HEK293 (cell line): ENCODE results near the gene PMEL.

Source experiments
- CTCF ChIP-seq: fragments of 450-650 bp; formaldehyde crosslinking; IDR thresholded peaks from 2 replicates; pipeline ENCODE4 v1.5.1; 2016; ENCODE audit warnings: missing biosample characterization, missing genetic modification characterization
- GLIS1 ChIP-seq: fragments of 450-650 bp; formaldehyde crosslinking; IDR thresholded peaks from 2 replicates; pipeline ENCODE4 v1.5.1; 2016; ENCODE audit warnings: missing biosample characterization, missing genetic modification characterization
- KLF9 ChIP-seq: fragments of 450-650 bp; formaldehyde crosslinking; IDR thresholded peaks from 2 replicates; pipeline ENCODE4 v1.5.1; 2016; ENCODE audit warnings: missing biosample characterization, missing genetic modification characterization, low read depth
- MYNN ChIP-seq: fragments of 450-650 bp; formaldehyde crosslinking; IDR thresholded peaks from 2 replicates; pipeline ENCODE4 v1.5.1; 2016; ENCODE audit warnings: missing biosample characterization, missing genetic modification characterization, borderline replicate concordance
- YY1 ChIP-seq: fragments of 450-650 bp; formaldehyde crosslinking; IDR thresholded peaks from 2 replicates; pipeline ENCODE4 v1.5.1; 2018; ENCODE audit warnings: missing biosample characterization, missing genetic modification characterization
- ZBTB20 ChIP-seq: fragments of 450-650 bp; formaldehyde crosslinking; IDR thresholded peaks from 2 replicates; pipeline ENCODE4 v1.5.1; 2016; ENCODE audit warnings: missing biosample characterization, missing genetic modification characterization
- ZBTB8A ChIP-seq: fragments of 450-650 bp; formaldehyde crosslinking; IDR thresholded peaks from 2 replicates; pipeline ENCODE4 v1.5.1; 2016; ENCODE audit warnings: missing biosample characterization, missing genetic modification characterization
- ZFHX2 ChIP-seq: fragments of 450-650 bp; formaldehyde crosslinking; conservative IDR thresholded peaks from 2 replicates; pipeline ENCODE4 v1.5.1; 2016; ENCODE audit warnings: missing biosample characterization, missing genetic modification characterization
- ZFP37 ChIP-seq: fragments of 450-650 bp; formaldehyde crosslinking; IDR thresholded peaks from 2 replicates; pipeline ENCODE4 v1.5.1; 2016; ENCODE audit warnings: missing biosample characterization, missing genetic modification characterization
- ZNF18 ChIP-seq: fragments of 450-650 bp; formaldehyde crosslinking; IDR thresholded peaks from 2 replicates; pipeline ENCODE4 v1.5.1; 2016; ENCODE audit warnings: missing biosample characterization, missing genetic modification characterization
- ZNF19 ChIP-seq: fragments of 450-650 bp; formaldehyde crosslinking; IDR thresholded peaks from 2 replicates; pipeline ENCODE4; 2016; ENCODE audit warnings: missing biosample characterization, missing genetic modification characterization, low read depth
- ZNF280C ChIP-seq: fragments of 450-650 bp; formaldehyde crosslinking; IDR thresholded peaks from 2 replicates; pipeline ENCODE4 v1.5.1; 2016; ENCODE audit warnings: missing biosample characterization, missing genetic modification characterization
- ZNF571 ChIP-seq: fragments of 450-650 bp; formaldehyde crosslinking; IDR thresholded peaks from 2 replicates; pipeline ENCODE4 v1.5.0; 2017; ENCODE audit warnings: missing biosample characterization, missing genetic modification characterization
- ZNF624 ChIP-seq: fragments of 450-650 bp; formaldehyde crosslinking; IDR thresholded peaks from 2 replicates; pipeline ENCODE4 v1.5.1; 2017; ENCODE audit warnings: missing biosample characterization, missing genetic modification characterization
- ZNF777 ChIP-seq: fragments of 450-650 bp; formaldehyde crosslinking; IDR thresholded peaks from 2 replicates; pipeline ENCODE4 v1.5.1; 2017; ENCODE audit warnings: missing biosample characterization, missing genetic modification characterization, borderline replicate concordance
- ZSCAN30 ChIP-seq: fragments of 450-650 bp; IDR thresholded peaks from 2 replicates; pipeline ENCODE4 v1.5.1; 2018; ENCODE audit warnings: missing biosample characterization, mild to moderate bottlenecking, missing genetic modification characterization, moderate library complexity
- TF ChIP-seq, protein P1 (sequence below): fragments of 450-650 bp; formaldehyde crosslinking; IDR thresholded peaks from 2 replicates; pipeline ENCODE4 v1.5.1; 2016; ENCODE audit warnings: missing biosample characterization, missing genetic modification characterization
- TF ChIP-seq, protein P2 (sequence below): fragments of 450-650 bp; formaldehyde crosslinking; IDR thresholded peaks from 2 replicates; pipeline ENCODE4 v1.5.1; 2016; ENCODE audit warnings: missing biosample characterization, missing genetic modification characterization
- TF ChIP-seq, protein P3 (sequence below): fragments of 450-650 bp; formaldehyde crosslinking; optimal IDR thresholded peaks from 2 replicates; pipeline ENCODE3; 2016; ENCODE audit warnings: missing biosample characterization, mild to moderate bottlenecking, missing genetic modification characterization
- TF ChIP-seq, protein P4 (sequence below): fragments of 450-650 bp; formaldehyde crosslinking; IDR thresholded peaks from 2 replicates; pipeline ENCODE4 v1.5.1; 2016; ENCODE audit warnings: missing biosample characterization, missing genetic modification characterization, borderline replicate concordance

Gene PMEL

GRCh38 chr12:55940065-55940732 is 25.6 kb downstream of the PMEL start (continued):
- TF ChIP-seq, protein P1, sequence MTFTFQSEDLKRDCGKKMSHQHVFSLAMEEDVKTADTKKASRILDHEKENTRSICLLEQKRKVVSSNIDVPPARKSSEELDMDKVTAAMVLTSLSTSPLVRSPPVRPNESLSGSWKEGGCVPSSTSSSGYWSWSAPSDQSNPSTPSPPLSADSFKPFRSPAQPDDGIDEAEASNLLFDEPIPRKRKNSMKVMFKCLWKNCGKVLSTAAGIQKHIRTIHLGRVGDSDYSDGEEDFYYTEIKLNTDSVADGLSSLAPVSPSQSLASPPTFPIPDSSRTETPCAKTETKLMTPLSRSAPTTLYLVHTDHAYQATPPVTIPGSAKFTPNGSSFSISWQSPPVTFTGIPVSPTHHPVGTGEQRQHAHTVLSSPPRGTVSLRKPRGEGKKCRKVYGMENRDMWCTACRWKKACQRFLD (tag by site-specific recombination), result no peak
- TF ChIP-seq, protein P2, sequence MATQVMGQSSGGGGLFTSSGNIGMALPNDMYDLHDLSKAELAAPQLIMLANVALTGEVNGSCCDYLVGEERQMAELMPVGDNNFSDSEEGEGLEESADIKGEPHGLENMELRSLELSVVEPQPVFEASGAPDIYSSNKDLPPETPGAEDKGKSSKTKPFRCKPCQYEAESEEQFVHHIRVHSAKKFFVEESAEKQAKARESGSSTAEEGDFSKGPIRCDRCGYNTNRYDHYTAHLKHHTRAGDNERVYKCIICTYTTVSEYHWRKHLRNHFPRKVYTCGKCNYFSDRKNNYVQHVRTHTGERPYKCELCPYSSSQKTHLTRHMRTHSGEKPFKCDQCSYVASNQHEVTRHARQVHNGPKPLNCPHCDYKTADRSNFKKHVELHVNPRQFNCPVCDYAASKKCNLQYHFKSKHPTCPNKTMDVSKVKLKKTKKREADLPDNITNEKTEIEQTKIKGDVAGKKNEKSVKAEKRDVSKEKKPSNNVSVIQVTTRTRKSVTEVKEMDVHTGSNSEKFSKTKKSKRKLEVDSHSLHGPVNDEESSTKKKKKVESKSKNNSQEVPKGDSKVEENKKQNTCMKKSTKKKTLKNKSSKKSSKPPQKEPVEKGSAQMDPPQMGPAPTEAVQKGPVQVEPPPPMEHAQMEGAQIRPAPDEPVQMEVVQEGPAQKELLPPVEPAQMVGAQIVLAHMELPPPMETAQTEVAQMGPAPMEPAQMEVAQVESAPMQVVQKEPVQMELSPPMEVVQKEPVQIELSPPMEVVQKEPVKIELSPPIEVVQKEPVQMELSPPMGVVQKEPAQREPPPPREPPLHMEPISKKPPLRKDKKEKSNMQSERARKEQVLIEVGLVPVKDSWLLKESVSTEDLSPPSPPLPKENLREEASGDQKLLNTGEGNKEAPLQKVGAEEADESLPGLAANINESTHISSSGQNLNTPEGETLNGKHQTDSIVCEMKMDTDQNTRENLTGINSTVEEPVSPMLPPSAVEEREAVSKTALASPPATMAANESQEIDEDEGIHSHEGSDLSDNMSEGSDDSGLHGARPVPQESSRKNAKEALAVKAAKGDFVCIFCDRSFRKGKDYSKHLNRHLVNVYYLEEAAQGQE (tag by site-specific recombination), result no peak
- TF ChIP-seq GLIS1 (no peak), YY1 (tag by site-specific recombination) (no peak), ZNF18 (tag by site-specific recombination) (no peak), KLF9 (tag by site-specific recombination) (peak; percentile 87), ZFP37 (tag by site-specific recombination) (peak; percentile 91), ZSCAN30 (peak; percentile 71; the same call in 1 of the 2 replicates), CTCF (peak; percentile 91), ZNF777 (no peak), ZNF571 (tag by site-specific recombination) (no peak), ZNF624 (tag by site-specific recombination) (no peak), MYNN (no peak), ZNF280C (tag by site-specific recombination) (no peak), ZNF19 (tag by site-specific recombination) (no peak), ZBTB8A (tag by site-specific recombination) (peak; percentile 39; the same call in 1 of the 2 replicates), ZFHX2 (peak; percentile 69), ZBTB20 (tag by site-specific recombination) (no peak)
- TF ChIP-seq, protein P3, sequence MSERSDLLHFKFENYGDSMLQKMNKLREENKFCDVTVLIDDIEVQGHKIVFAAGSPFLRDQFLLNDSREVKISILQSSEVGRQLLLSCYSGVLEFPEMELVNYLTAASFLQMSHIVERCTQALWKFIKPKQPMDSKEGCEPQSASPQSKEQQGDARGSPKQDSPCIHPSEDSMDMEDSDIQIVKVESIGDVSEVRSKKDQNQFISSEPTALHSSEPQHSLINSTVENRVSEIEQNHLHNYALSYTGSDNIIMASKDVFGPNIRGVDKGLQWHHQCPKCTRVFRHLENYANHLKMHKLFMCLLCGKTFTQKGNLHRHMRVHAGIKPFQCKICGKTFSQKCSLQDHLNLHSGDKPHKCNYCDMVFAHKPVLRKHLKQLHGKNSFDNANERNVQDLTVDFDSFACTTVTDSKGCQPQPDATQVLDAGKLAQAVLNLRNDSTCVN (tag by site-specific recombination), result no peak
- TF ChIP-seq, protein P4, sequence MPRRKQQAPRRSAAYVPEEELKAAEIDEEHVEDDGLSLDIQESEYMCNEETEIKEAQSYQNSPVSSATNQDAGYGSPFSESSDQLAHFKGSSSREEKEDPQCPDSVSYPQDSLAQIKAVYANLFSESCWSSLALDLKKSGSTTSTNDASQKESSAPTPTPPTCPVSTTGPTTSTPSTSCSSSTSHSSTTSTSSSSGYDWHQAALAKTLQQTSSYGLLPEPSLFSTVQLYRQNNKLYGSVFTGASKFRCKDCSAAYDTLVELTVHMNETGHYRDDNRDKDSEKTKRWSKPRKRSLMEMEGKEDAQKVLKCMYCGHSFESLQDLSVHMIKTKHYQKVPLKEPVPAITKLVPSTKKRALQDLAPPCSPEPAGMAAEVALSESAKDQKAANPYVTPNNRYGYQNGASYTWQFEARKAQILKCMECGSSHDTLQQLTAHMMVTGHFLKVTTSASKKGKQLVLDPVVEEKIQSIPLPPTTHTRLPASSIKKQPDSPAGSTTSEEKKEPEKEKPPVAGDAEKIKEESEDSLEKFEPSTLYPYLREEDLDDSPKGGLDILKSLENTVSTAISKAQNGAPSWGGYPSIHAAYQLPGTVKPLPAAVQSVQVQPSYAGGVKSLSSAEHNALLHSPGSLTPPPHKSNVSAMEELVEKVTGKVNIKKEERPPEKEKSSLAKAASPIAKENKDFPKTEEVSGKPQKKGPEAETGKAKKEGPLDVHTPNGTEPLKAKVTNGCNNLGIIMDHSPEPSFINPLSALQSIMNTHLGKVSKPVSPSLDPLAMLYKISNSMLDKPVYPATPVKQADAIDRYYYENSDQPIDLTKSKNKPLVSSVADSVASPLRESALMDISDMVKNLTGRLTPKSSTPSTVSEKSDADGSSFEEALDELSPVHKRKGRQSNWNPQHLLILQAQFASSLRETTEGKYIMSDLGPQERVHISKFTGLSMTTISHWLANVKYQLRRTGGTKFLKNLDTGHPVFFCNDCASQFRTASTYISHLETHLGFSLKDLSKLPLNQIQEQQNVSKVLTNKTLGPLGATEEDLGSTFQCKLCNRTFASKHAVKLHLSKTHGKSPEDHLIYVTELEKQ (tag by site-specific recombination), result no peak
